Measurements from ENCODE around the gene COL2A1.
"Not testable (repeated sequence)": the region's sequence is repeated elsewhere in the genome, so short reads cannot be mapped to it uniquely, and the experiment has no call there.

The COL2A1 gene

GRCh38 chr12:47973870-47974269 is 30.4 kb downstream of the COL2A1 start:
- 86 to 93% methylated on average over 9 of the region's 9 CpGs for WGBS, 2 experiments (ENCODE audit: insufficient coverage in 2 of 2)
- H3K27ac ChIP-seq (ENCODE audit: low read depth, low read length, severe bottlenecking) = no peak overlapping the region
- no peak overlapping the region for H3K4me3 ChIP-seq (ENCODE audit: extremely low read depth, insufficient read depth, low read length, poor library complexity, severe bottlenecking)
- H3K9me3 ChIP-seq (ENCODE audit: control insufficient read depth, low read length) = no peaks in the 10 kb centered on the region
- H3K36me3 ChIP-seq (ENCODE audit: control insufficient read depth, insufficient read depth, low read length) = no peaks in the 10 kb centered on the region
- no peaks in the 10 kb centered on the region for H3K4me1 ChIP-seq (ENCODE audit: control insufficient read depth, insufficient read depth, low read length, poor library complexity, severe bottlenecking)

GRCh38 chr12:47972895-47973294 is 31.4 kb downstream of the COL2A1 start:
- Histone ChIP-seq H3K9me3 (ENCODE audit: control insufficient read depth, low read length) (no peaks in the 10 kb centered on the region), H3K27ac (ENCODE audit: low read depth, low read length, severe bottlenecking) (no peak overlapping the region), H3K4me3 (ENCODE audit: extremely low read depth, insufficient read depth, low read length, poor library complexity, severe bottlenecking) (no peak overlapping the region), H3K36me3 (ENCODE audit: control insufficient read depth, insufficient read depth, low read length) (peaks cover 6% of the 10 kb centered on the region), H3K4me1 (ENCODE audit: control insufficient read depth, insufficient read depth, low read length, poor library complexity, severe bottlenecking) (no peaks in the 10 kb centered on the region)
- 92 to 93% methylated on average over 4 to 5 of the region's 6 CpGs for WGBS, 2 experiments (ENCODE audit: insufficient coverage in 2 of 2)

- no peak overlapping the region for H3K27ac ChIP-seq (ENCODE audit: low read depth, low read length, severe bottlenecking)
- no peaks in the 10 kb centered on the region for H3K9me3 ChIP-seq (ENCODE audit: control insufficient read depth, low read length)
- no peak overlapping the region for H3K4me3 ChIP-seq (ENCODE audit: extremely low read depth, insufficient read depth, low read length, poor library complexity, severe bottlenecking)
- no peaks in the 10 kb centered on the region for H3K4me1 ChIP-seq (ENCODE audit: control insufficient read depth, insufficient read depth, low read length, poor library complexity, severe bottlenecking)
- 80 to 82% methylated on average over 7 of the region's 7 CpGs for WGBS, 2 experiments (ENCODE audit: insufficient coverage in 2 of 2)
- peaks cover 6% of the 10 kb centered on the region for H3K36me3 ChIP-seq (ENCODE audit: control insufficient read depth, insufficient read depth, low read length)
Observed at GRCh38 chr12:47970843-47971242, 33.4 kb downstream of the COL2A1 start.

- WGBS, 2 experiments (ENCODE audit: insufficient coverage in 2 of 2) = 100% methylated on average over 2 of the region's 3 CpGs; no CpG with 5 or more reads in 1 of the 2 experiments
- H3K4me1 ChIP-seq (ENCODE audit: control insufficient read depth, insufficient read depth, low read length, poor library complexity, severe bottlenecking) = no peaks in the 10 kb centered on the region
- peaks cover 6% of the 10 kb centered on the region for H3K36me3 ChIP-seq (ENCODE audit: control insufficient read depth, insufficient read depth, low read length)
- no peaks in the 10 kb centered on the region for H3K9me3 ChIP-seq (ENCODE audit: control insufficient read depth, low read length)
- H3K4me3 ChIP-seq (ENCODE audit: extremely low read depth, insufficient read depth, low read length, poor library complexity, severe bottlenecking) = no peak overlapping the region
- no peak overlapping the region for H3K27ac ChIP-seq (ENCODE audit: low read depth, low read length, severe bottlenecking)
Observed at GRCh38 chr12:47969845-47970244, 34.4 kb downstream of the COL2A1 start.

GRCh38 chr12:47967461-47968321 is 36.6 kb downstream of the COL2A1 start:
- Histone ChIP-seq H3K9me3 (ENCODE audit: control insufficient read depth, low read length) (no peaks in the 10 kb centered on the region), H3K27ac (ENCODE audit: low read depth, low read length, severe bottlenecking) (no peak overlapping the region), H3K4me3 (ENCODE audit: extremely low read depth, insufficient read depth, low read length, poor library complexity, severe bottlenecking) (no peak overlapping the region), H3K36me3 (ENCODE audit: control insufficient read depth, insufficient read depth, low read length) (peaks cover 6% of the 10 kb centered on the region), H3K4me1 (ENCODE audit: control insufficient read depth, insufficient read depth, low read length, poor library complexity, severe bottlenecking) (no peaks in the 10 kb centered on the region)
- 61 to 73% methylated on average over 3 to 4 of the region's 5 CpGs for WGBS, 2 experiments (ENCODE audit: insufficient coverage in 2 of 2)

- H3K36me3 ChIP-seq (ENCODE audit: control insufficient read depth, insufficient read depth, low read length) = peaks cover 6% of the 10 kb centered on the region
- H3K4me3 ChIP-seq (ENCODE audit: extremely low read depth, insufficient read depth, low read length, poor library complexity, severe bottlenecking) = no peak overlapping the region
- no peaks in the 10 kb centered on the region for H3K4me1 ChIP-seq (ENCODE audit: control insufficient read depth, insufficient read depth, low read length, poor library complexity, severe bottlenecking)
- no peaks in the 10 kb centered on the region for H3K9me3 ChIP-seq (ENCODE audit: control insufficient read depth, low read length)
- 97 to 100% methylated on average over 3 of the region's 3 CpGs for WGBS, 2 experiments (ENCODE audit: insufficient coverage in 2 of 2)
- H3K27ac ChIP-seq (ENCODE audit: low read depth, low read length, severe bottlenecking) = no peak overlapping the region
Observed at GRCh38 chr12:47965581-47965980, 38.7 kb downstream of the COL2A1 start.

GRCh38 chr12:47964106-47964728 is 40.1 kb downstream of the COL2A1 start:
- no peaks in the 10 kb centered on the region for H3K9me3 ChIP-seq (ENCODE audit: control insufficient read depth, low read length)
- peaks cover 6% of the 10 kb centered on the region for H3K36me3 ChIP-seq (ENCODE audit: control insufficient read depth, insufficient read depth, low read length)
- H3K4me3 ChIP-seq (ENCODE audit: extremely low read depth, insufficient read depth, low read length, poor library complexity, severe bottlenecking) = peak overlapping the region; percentile 65
- H3K4me1 ChIP-seq (ENCODE audit: control insufficient read depth, insufficient read depth, low read length, poor library complexity, severe bottlenecking) = no peaks in the 10 kb centered on the region
- no peak overlapping the region for H3K27ac ChIP-seq (ENCODE audit: low read depth, low read length, severe bottlenecking)
- 7 to 13% methylated on average over 14 to 15 of the region's 18 CpGs for WGBS, 2 experiments (ENCODE audit: insufficient coverage in 2 of 2)

- Histone ChIP-seq H3K9me3 (ENCODE audit: control insufficient read depth, low read length) (no peaks in the 10 kb centered on the region), H3K27ac (ENCODE audit: low read depth, low read length, severe bottlenecking) (no peak within 1 kb of the TSS), H3K4me1 (ENCODE audit: control insufficient read depth, insufficient read depth, low read length, poor library complexity, severe bottlenecking) (no peaks in the 10 kb centered on the region), H3K36me3 (ENCODE audit: control insufficient read depth, insufficient read depth, low read length) (peaks cover 6% of the 10 kb centered on the region), H3K4me3 (ENCODE audit: extremely low read depth, insufficient read depth, low read length, poor library complexity, severe bottlenecking) (peak within 1 kb of the TSS; percentile 65)
- WGBS, 2 experiments (ENCODE audit: insufficient coverage in 2 of 2) = 0% methylated on average over 38 to 47 of the region's 59 CpGs
Observed at GRCh38 chr12:47963340-47964040, 40.8 kb downstream of the COL2A1 start, which contains the start of gene TMEM106C. Gene TMEM106C, plus strand, starts transcription at chr12:47963596. Its CDS starts 641 bp downstream, at chr12:47964237.

GRCh38 chr12:47962198-47962597 is 42.1 kb downstream of the COL2A1 start:
- no peak overlapping the region for H3K4me3 ChIP-seq (ENCODE audit: extremely low read depth, insufficient read depth, low read length, poor library complexity, severe bottlenecking)
- no peaks in the 10 kb centered on the region for H3K4me1 ChIP-seq (ENCODE audit: control insufficient read depth, insufficient read depth, low read length, poor library complexity, severe bottlenecking)
- H3K27ac ChIP-seq (ENCODE audit: low read depth, low read length, severe bottlenecking) = no peak overlapping the region
- peaks cover 8% of the 10 kb centered on the region for H3K9me3 ChIP-seq (ENCODE audit: control insufficient read depth, low read length)
- 88 to 93% methylated on average over 10 to 11 of the region's 11 CpGs for WGBS, 2 experiments (ENCODE audit: insufficient coverage in 2 of 2)
- no peaks in the 10 kb centered on the region for H3K36me3 ChIP-seq (ENCODE audit: control insufficient read depth, insufficient read depth, low read length)

- not testable (repeated sequence) for H3K27ac ChIP-seq (ENCODE audit: low read depth, low read length, severe bottlenecking); H3K36me3 ChIP-seq (ENCODE audit: control insufficient read depth, insufficient read depth, low read length); H3K4me3 ChIP-seq (ENCODE audit: extremely low read depth, insufficient read depth, low read length, poor library complexity, severe bottlenecking); H3K4me1 ChIP-seq (ENCODE audit: control insufficient read depth, insufficient read depth, low read length, poor library complexity, severe bottlenecking); H3K9me3 ChIP-seq (ENCODE audit: control insufficient read depth, low read length)
- WGBS, 2 experiments (ENCODE audit: insufficient coverage in 2 of 2) = 86% methylated on average over 1 of the region's 1 CpG; no CpG with 5 or more reads in 1 of the 2 experiments
Observed at GRCh38 chr12:47957671-47958070, 46.6 kb downstream of the COL2A1 start.

Measured in mesodermal cell (in vitro differentiated cells).